MM.1S (cell line): ENCODE measurements around the gene PTPRG.

Source experiments
- DNase-seq: peaks from one replicate; pipeline ENCODE4 v3.0.0-alpha.2; 2015
- H2AFZ ChIP-seq: fragments of 300-600 bp; sonication (generic); 2 replicates; pipeline ENCODE4 v1.6.0; 2016; ENCODE audit warnings: antibody characterized with exemption, low read length
- H3F3A ChIP-seq: fragments of 300-600 bp; sonication (generic); 2 replicates; pipeline ENCODE4 v1.6.1; 2016; ENCODE audit warnings: mild to moderate bottlenecking, antibody characterized with exemption, low read length, moderate library complexity, mixed read lengths; ENCODE audit not compliant: insufficient read depth
- H3K27ac ChIP-seq: fragments of 300-600 bp; sonication (generic); 2 replicates; pipeline ENCODE4 v1.5.1; 2016; ENCODE audit warnings: mild to moderate bottlenecking, low read length
- H3K27me3 ChIP-seq: fragments of 300-600 bp; sonication (generic); replicated peaks from 2 replicates; pipeline ENCODE4 v1.6.0; 2016; ENCODE audit warnings: low read length; ENCODE audit not compliant: insufficient read depth
- H3K36me3 ChIP-seq: fragments of 300-600 bp; sonication (generic); replicated peaks from 2 replicates; pipeline ENCODE4 v1.6.1; 2016; ENCODE audit warnings: mild to moderate bottlenecking, low read length, mixed read lengths; ENCODE audit not compliant: insufficient read depth
- H3K4me1 ChIP-seq: fragments of 300-600 bp; sonication (generic); 2 replicates; pipeline ENCODE4 v1.6.1; 2016; ENCODE audit warnings: low read length, mixed read lengths
- H3K4me2 ChIP-seq: fragments of 300-600 bp; sonication (generic); 2 replicates; pipeline ENCODE4 v1.6.0; 2016; ENCODE audit warnings: low read depth, low read length
- H3K4me3 ChIP-seq: fragments of 300-600 bp; sonication (generic); 2 replicates; pipeline ENCODE4 v1.5.1; 2016; ENCODE audit warnings: low read length, mixed read lengths
- H3K79me2 ChIP-seq: fragments of 300-600 bp; sonication (generic); 2 replicates; pipeline ENCODE4 v1.6.1; 2016; ENCODE audit warnings: mixed run types, low read length, mixed read lengths
- H3K9ac ChIP-seq: fragments of 300-600 bp; sonication (generic); 2 replicates; pipeline ENCODE4 v1.6.1; 2016; ENCODE audit warnings: low read length, mixed read lengths
- H3K9me2 ChIP-seq: fragments of 300-600 bp; sonication (generic); replicated peaks from 2 replicates; pipeline ENCODE4 v1.6.1; 2016; ENCODE audit warnings: mild to moderate bottlenecking, low read length, mixed read lengths; ENCODE audit not compliant: insufficient read depth
- H3K9me3 ChIP-seq: fragments of 300-600 bp; sonication (generic); replicated peaks from 2 replicates; pipeline ENCODE4 v1.6.1; 2016; ENCODE audit warnings: mild to moderate bottlenecking, low read length, mixed read lengths; ENCODE audit not compliant: insufficient read depth
- H4K20me1 ChIP-seq: fragments of 300-600 bp; sonication (generic); 2 replicates; pipeline ENCODE4 v1.6.1; 2016; ENCODE audit warnings: mild to moderate bottlenecking, low read length, moderate library complexity, mixed read lengths; ENCODE audit not compliant: insufficient read depth
- EZH2 ChIP-seq: fragments of 300-600 bp; sonication (generic); optimal IDR thresholded peaks from 2 replicates; pipeline ENCODE3; 2017; ENCODE audit warnings: low read depth, mild to moderate bottlenecking, antibody characterized with exemption, low read length, mixed read lengths
- EZH2phosphoT487 ChIP-seq: fragments of 300-600 bp; sonication (generic); IDR thresholded peaks from 2 replicates; pipeline ENCODE4 v1.6.1; 2018; ENCODE audit warnings: antibody characterized with exemption, low read length
- TF ChIP-seq, protein P1 (sequence below): fragments of 300-600 bp; sonication (generic); IDR thresholded peaks from 2 replicates; pipeline ENCODE4 v1.5.1; 2016; ENCODE audit warnings: antibody characterized with exemption, low read length, mixed read lengths

Gene PTPRG

DNA sequence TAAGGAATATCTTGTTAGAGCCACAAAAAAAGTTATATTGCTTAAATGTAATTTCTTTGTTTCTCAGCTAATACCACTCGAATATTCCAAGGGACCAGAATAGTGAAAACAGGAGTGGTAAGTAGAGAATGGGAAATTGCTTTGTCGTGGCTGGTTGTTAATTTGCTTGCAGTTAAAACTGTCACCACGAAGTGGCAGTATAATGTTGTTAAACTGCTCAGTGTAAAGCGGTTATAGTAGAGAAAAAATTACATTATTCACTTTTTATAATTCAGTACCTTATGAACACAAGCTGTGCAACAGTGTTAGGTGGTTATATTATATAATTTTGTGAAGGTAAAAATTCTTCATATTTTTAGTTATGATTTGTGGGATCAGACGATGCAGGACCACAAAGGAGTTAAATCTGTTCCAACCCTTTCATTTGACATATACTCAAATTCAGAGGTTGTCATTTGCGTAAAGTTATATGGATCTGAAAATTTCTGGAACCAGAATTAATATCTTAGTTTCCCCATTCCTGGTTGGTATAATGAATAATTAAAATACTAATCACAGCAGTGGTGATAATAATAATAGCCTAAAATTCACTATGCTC, 640.2 kb downstream of the PTPRG start:
- H3K27ac ChIP-seq, result no peak overlapping the region
- no peaks in the 10 kb centered on the region for H3K27me3 ChIP-seq
- no peaks in the 10 kb centered on the region for H3K9me3 ChIP-seq
- H3K9me2 ChIP-seq, result no peaks in the 10 kb centered on the region
- no peaks in the 10 kb centered on the region for H3F3A ChIP-seq
- H3K4me1 ChIP-seq, result no peaks in the 10 kb centered on the region
- no peaks in the 10 kb centered on the region for H4K20me1 ChIP-seq
- no peak overlapping the region for H2AFZ ChIP-seq
- no peaks in the 10 kb centered on the region for H3K79me2 ChIP-seq
- peak; percentile 21 for DNase-seq
- no peaks in the 10 kb centered on the region for H3K36me3 ChIP-seq
- TF ChIP-seq, protein P1, sequence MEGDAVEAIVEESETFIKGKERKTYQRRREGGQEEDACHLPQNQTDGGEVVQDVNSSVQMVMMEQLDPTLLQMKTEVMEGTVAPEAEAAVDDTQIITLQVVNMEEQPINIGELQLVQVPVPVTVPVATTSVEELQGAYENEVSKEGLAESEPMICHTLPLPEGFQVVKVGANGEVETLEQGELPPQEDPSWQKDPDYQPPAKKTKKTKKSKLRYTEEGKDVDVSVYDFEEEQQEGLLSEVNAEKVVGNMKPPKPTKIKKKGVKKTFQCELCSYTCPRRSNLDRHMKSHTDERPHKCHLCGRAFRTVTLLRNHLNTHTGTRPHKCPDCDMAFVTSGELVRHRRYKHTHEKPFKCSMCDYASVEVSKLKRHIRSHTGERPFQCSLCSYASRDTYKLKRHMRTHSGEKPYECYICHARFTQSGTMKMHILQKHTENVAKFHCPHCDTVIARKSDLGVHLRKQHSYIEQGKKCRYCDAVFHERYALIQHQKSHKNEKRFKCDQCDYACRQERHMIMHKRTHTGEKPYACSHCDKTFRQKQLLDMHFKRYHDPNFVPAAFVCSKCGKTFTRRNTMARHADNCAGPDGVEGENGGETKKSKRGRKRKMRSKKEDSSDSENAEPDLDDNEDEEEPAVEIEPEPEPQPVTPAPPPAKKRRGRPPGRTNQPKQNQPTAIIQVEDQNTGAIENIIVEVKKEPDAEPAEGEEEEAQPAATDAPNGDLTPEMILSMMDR, result peak; percentile 61
- TF ChIP-seq EZH2phosphoT487 (no peak), EZH2 (no peak)
- H3K4me3 ChIP-seq, result no peak overlapping the region
- no peak overlapping the region for H3K4me2 ChIP-seq
- no peak overlapping the region for H3K9ac ChIP-seq

- Histone ChIP-seq H3K36me3 (no peaks in the 10 kb centered on the region), H3K79me2 (no peaks in the 10 kb centered on the region), H3K9ac (no peak overlapping the region), H3K4me1 (no peaks in the 10 kb centered on the region), H3K4me2 (no peak overlapping the region), H3K27me3 (no peaks in the 10 kb centered on the region), H3K4me3 (no peak overlapping the region), H2AFZ (no peak overlapping the region), H4K20me1 (no peaks in the 10 kb centered on the region), H3K9me2 (no peaks in the 10 kb centered on the region), H3K9me3 (no peaks in the 10 kb centered on the region), H3K27ac (no peak overlapping the region), H3F3A (no peaks in the 10 kb centered on the region)
- DNase-seq, result no peak
- TF ChIP-seq EZH2 (no peak), EZH2phosphoT487 (no peak)
- TF ChIP-seq, protein P1, result no peak
Observed at GRCh38 chr3:62203152-62203551, 641.8 kb downstream of the PTPRG start.

- no peak for DNase-seq
- Histone ChIP-seq H3K27me3 (no peaks in the 10 kb centered on the region), H3K4me1 (no peaks in the 10 kb centered on the region), H3K4me3 (no peak overlapping the region), H3F3A (no peaks in the 10 kb centered on the region), H2AFZ (no peak overlapping the region), H3K36me3 (no peaks in the 10 kb centered on the region), H3K9ac (no peak overlapping the region), H3K9me2 (no peaks in the 10 kb centered on the region), H4K20me1 (no peaks in the 10 kb centered on the region), H3K27ac (no peak overlapping the region), H3K9me3 (no peaks in the 10 kb centered on the region), H3K4me2 (no peak overlapping the region), H3K79me2 (no peaks in the 10 kb centered on the region)
- TF ChIP-seq EZH2 (no peak), EZH2phosphoT487 (no peak)
- TF ChIP-seq, protein P1, result no peak
Observed at GRCh38 chr3:62203561-62203960, 642.2 kb downstream of the PTPRG start.
